Sigmoid colon (tissue), 4 donors: ENCODE measurements around the gene CCDC171.

ENCODE experiments used
- CTCF ChIP-seq, 4 experiments: fragments of 450-650 bp in 3 of 4; fragments of 200-600 bp in 1 of 4; IDR thresholded peaks; one replicate each; pipeline ENCODE4 v1.5.1; 2016 to 2019; ENCODE audit warnings: antibody characterized with exemption in 4 of 4, mild to moderate bottlenecking in 3 of 4, moderate library complexity in 2 of 4
- EP300 ChIP-seq, 4 donors: sonication (generic); formaldehyde crosslinking; IDR thresholded peaks; one replicate each; pipeline ENCODE4 v1.6.1; 2017; ENCODE audit warnings: antibody characterized with exemption in 4 of 4
- POLR2A ChIP-seq, 2 donors: fragments of 450-650 bp; IDR thresholded peaks; one replicate each; pipeline ENCODE4 v1.6.1; 2016; ENCODE audit warnings: antibody characterized with exemption in 2 of 2, mild to moderate bottlenecking in 2 of 2, moderate library complexity in 2 of 2
- POLR2AphosphoS5 ChIP-seq, 4 donors: sonication (generic); formaldehyde crosslinking; IDR thresholded peaks; one replicate each; pipeline ENCODE4 v1.6.1; 2017; ENCODE audit warnings: antibody characterized with exemption in 4 of 4

GRCh38 chr9:15578714-15579113 lies 25.9 kb downstream of the CCDC171 start:
- TF ChIP-seq CTCF (IDR thresholded peaks at IDR 0.05) (no peak), POLR2AphosphoS5 (IDR thresholded peaks at IDR 0.05) (no peak), POLR2A (IDR thresholded peaks at IDR 0.05) (no peak), EP300 (IDR thresholded peaks at IDR 0.05) (no peak)
